Mesothelial cell of epicardium (in vitro differentiated cells): ENCODE results near the gene DACT1. TPM values are rescaled to one million over a fixed set of nuclear protein-coding genes. Genes with fewer than 3 reads are reported as not detected.

Experiments
- DNase-seq, 2 experiments: peaks; one replicate each; pipeline ENCODE4 v3.0.0; 2021; ENCODE audit warnings: low spot score in 2 of 2; ENCODE audit not compliant: unreplicated experiment in 2 of 2
- H3K27ac Mint-ChIP-seq: 2 replicates; pipeline ENCODE4 v1.8.0; 2021; ENCODE audit warnings: mixed read lengths
- H3K27me3 Mint-ChIP-seq: 2 replicates; pipeline ENCODE4 v1.8.0; 2021; ENCODE audit warnings: low read depth, mixed read lengths
- H3K36me3 Mint-ChIP-seq: 2 replicates; pipeline ENCODE4 v1.8.0; 2021; ENCODE audit warnings: mixed read lengths
- H3K4me1 Mint-ChIP-seq: 2 replicates; pipeline ENCODE4 v1.8.0; 2021; ENCODE audit warnings: mixed read lengths
- H3K4me3 Mint-ChIP-seq: 2 replicates; pipeline ENCODE4 v1.8.0; 2021; ENCODE audit warnings: mild to moderate bottlenecking, moderate library complexity, mixed read lengths
- H3K9me3 Mint-ChIP-seq: 2 replicates; pipeline ENCODE4 v1.8.0; 2021; ENCODE audit warnings: mixed read lengths
- total RNA-seq: library from RNA; stranded (reverse); gene quantifications from 3 replicates; pipeline ENCODE4 v1.2.1, GENCODE V29; 2021
- TF ChIP-seq, protein P1 (sequence below): fragments of 200-600 bp; sonication (generic); IDR thresholded peaks from one replicate; pipeline ENCODE4 v1.5.0; 2021; ENCODE audit warnings: antibody characterized with exemption; ENCODE audit not compliant: unreplicated experiment

Gene DACT1
- total RNA-seq, 1 donor from 2014 or later = 61.7 TPM

DNA sequence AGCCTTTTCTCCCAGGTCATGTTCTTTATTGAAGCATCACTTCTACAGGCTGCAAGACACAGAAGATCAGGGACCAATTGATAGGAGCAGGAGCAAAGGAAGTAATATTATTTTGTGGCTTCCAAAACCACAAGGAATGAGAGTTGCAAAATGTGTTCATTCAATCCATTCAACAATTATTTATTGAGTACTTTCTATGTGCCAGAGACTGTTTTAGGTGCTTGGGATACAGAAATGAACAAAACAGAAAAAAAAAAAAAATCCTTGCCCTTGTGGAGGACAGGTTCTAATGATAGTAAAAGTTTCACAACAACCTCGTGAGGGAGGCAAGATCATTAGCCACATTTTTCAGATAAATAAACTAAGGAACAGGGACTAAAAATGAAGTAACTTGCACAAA is 20.1 kb upstream of the DACT1 start:
- no peak for DNase-seq
- Mint-ChIP-seq H3K4me3 (no peak overlapping the region), H3K4me1 (peaks cover 13% of the 10 kb centered on the region), H3K9me3 (no peaks in the 10 kb centered on the region), H3K36me3 (no peaks in the 10 kb centered on the region), H3K27ac (no peak overlapping the region), H3K27me3 (no peaks in the 10 kb centered on the region)
- TF ChIP-seq, protein P1, sequence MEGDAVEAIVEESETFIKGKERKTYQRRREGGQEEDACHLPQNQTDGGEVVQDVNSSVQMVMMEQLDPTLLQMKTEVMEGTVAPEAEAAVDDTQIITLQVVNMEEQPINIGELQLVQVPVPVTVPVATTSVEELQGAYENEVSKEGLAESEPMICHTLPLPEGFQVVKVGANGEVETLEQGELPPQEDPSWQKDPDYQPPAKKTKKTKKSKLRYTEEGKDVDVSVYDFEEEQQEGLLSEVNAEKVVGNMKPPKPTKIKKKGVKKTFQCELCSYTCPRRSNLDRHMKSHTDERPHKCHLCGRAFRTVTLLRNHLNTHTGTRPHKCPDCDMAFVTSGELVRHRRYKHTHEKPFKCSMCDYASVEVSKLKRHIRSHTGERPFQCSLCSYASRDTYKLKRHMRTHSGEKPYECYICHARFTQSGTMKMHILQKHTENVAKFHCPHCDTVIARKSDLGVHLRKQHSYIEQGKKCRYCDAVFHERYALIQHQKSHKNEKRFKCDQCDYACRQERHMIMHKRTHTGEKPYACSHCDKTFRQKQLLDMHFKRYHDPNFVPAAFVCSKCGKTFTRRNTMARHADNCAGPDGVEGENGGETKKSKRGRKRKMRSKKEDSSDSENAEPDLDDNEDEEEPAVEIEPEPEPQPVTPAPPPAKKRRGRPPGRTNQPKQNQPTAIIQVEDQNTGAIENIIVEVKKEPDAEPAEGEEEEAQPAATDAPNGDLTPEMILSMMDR = no peak

DNA sequence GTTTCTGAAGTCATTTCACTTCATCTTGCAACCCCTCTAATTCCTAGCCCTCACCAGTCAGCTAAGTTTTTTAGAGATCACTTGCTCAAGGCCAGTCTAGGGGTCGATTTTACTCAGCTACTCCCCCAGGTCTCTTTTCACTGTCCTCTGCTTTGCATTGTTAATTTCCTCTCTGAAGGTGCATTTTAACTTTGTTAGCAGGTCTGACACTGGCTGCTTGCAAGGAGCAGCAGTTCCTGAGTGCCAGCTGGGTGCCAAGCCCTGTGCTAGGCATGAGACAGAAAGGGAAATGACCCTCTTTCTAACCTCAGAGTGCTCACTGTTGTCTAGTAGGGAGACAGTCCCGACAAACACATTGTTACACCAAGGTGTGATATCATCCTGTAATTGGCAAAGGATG is 17.8 kb upstream of the DACT1 start:
- TF ChIP-seq, protein P1 = no peak
- H3K4me3 Mint-ChIP-seq = no peak overlapping the region
- H3K9me3 Mint-ChIP-seq = no peaks in the 10 kb centered on the region
- DNase-seq = no peak
- no peaks in the 10 kb centered on the region for H3K36me3 Mint-ChIP-seq
- H3K27ac Mint-ChIP-seq = no peak overlapping the region
- H3K4me1 Mint-ChIP-seq = peaks cover 8% of the 10 kb centered on the region
- no peaks in the 10 kb centered on the region for H3K27me3 Mint-ChIP-seq

DNA sequence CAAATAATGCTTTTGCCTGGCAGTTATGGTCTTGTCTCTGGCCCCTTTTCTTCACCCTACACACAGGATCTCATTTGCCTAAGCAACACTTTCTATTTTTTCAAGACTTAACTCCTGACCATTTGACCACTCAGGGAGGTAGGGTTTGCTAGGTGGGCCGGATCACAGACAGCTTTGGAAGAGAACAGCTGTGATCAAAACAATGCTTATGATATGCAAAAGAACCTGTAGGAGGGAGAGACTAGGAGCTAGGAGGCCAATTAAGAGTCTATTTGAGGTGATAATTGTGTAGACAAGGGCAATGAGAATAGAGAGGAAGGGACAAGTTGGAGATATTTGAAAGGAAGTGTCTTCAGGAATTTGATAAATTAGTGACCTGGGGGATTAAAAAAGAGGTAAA is 12.3 kb upstream of the DACT1 start:
- Mint-ChIP-seq H3K27me3 (no peaks in the 10 kb centered on the region), H3K4me1 (peaks cover 34% of the 10 kb centered on the region), H3K27ac (no peak overlapping the region), H3K4me3 (no peak overlapping the region), H3K36me3 (no peaks in the 10 kb centered on the region), H3K9me3 (no peaks in the 10 kb centered on the region)
- no peak for DNase-seq
- TF ChIP-seq, protein P1 = no peak

DNA sequence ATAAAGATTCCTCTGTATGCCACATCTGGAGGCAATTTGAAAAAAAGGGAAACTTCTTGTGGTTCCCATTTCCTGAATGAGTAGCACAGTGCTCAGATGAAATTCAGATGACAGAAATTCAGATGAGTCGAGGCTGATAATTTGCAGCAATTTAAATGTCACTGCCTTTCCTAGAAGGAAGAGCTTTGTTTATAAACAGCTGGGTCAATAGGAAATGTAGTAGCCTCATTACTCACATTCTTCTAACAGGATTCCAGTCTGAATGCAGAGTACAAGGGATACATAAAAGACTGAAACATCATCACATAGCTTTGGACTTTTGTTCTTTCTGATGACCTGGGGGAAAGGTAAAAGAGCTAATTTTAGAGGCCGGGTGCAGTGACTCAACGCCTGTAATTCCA is 11.3 kb upstream of the DACT1 start:
- Mint-ChIP-seq H3K9me3 (no peaks in the 10 kb centered on the region), H3K4me1 (peaks cover 34% of the 10 kb centered on the region), H3K36me3 (no peaks in the 10 kb centered on the region), H3K27me3 (peaks cover 1% of the 10 kb centered on the region), H3K4me3 (no peak overlapping the region), H3K27ac (no peak overlapping the region)
- no peak for DNase-seq
- TF ChIP-seq, protein P1 = no peak

DNA sequence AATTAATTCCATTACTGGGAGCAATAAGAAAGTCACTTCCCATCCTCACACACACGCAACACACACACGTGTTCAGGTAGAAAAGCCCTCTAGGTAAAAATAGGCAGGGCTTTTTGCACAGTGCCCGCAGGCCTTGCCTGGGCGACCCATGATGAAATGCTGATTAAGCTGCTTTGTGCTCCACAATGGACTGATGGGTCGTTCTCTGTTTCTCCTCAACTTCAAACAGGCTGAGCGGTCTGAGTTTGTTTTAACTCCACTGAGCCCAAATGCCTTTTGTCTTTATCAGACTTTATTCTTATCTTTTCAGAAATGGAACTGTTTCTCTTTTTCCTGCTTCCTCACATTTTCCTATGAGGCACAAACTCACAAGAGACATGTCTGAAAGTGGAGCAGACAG is 9.4 kb upstream of the DACT1 start:
- TF ChIP-seq, protein P1 = no peak
- H3K4me1 Mint-ChIP-seq = peaks cover 32% of the 10 kb centered on the region
- no peaks in the 10 kb centered on the region for H3K36me3 Mint-ChIP-seq
- peaks cover 6% of the 10 kb centered on the region for H3K27me3 Mint-ChIP-seq
- H3K9me3 Mint-ChIP-seq = no peaks in the 10 kb centered on the region
- DNase-seq = no peak
- peak overlapping the region; percentile 76 for H3K27ac Mint-ChIP-seq
- H3K4me3 Mint-ChIP-seq = no peak overlapping the region

DNA sequence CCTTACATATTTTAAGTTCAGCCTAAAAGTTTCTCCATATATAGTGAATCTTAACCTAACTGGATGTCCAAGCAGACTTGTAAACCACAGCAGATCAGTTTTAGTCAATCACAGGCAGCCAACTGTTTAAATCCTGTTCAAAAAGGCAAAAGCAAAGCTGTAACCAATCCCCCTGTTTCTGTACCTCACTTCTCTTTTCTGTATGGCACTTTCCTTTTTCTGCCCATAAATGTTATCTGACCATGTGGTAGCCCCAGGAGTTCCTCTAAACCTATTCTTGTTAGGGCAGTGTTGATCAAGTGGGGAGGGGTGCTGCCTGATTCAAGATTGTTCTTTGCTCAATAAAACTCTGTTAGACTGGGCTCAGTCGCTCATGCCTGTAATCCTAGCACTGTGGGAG is 8.5 kb upstream of the DACT1 start:
- H3K4me1 Mint-ChIP-seq = peaks cover 39% of the 10 kb centered on the region
- H3K4me3 Mint-ChIP-seq = no peak overlapping the region
- no peaks in the 10 kb centered on the region for H3K9me3 Mint-ChIP-seq
- TF ChIP-seq, protein P1 = no peak
- no peaks in the 10 kb centered on the region for H3K36me3 Mint-ChIP-seq
- no peak for DNase-seq
- H3K27me3 Mint-ChIP-seq = peaks cover 6% of the 10 kb centered on the region
- H3K27ac Mint-ChIP-seq = peak overlapping the region; percentile 76
